ENCODE data around the gene BBS4.
A peak's percentile ranks its signal among the peaks of the same experiment; 100 is the strongest.
"Not testable (repeated sequence)": the region's sequence is repeated elsewhere in the genome, so short reads cannot be mapped to it uniquely, and the experiment has no call there.

Gene BBS4, protein sequence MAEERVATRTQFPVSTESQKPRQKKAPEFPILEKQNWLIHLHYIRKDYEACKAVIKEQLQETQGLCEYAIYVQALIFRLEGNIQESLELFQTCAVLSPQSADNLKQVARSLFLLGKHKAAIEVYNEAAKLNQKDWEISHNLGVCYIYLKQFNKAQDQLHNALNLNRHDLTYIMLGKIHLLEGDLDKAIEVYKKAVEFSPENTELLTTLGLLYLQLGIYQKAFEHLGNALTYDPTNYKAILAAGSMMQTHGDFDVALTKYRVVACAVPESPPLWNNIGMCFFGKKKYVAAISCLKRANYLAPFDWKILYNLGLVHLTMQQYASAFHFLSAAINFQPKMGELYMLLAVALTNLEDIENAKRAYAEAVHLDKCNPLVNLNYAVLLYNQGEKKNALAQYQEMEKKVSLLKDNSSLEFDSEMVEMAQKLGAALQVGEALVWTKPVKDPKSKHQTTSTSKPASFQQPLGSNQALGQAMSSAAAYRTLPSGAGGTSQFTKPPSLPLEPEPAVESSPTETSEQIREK

GRCh38 chr15:72685925-72686794, at the start of gene BBS4, which contains the start of gene HIGD2B:
BBS4 (plus strand) TSS chr15:72686207; CDS start chr15:72686228, 21 bp downstream.
HIGD2B (minus strand) TSS chr15:72686182; CDS start chr15:72676374, 9,808 bp downstream.
- peak; percentile 95 for FAIRE-seq
- peak; percentile 92 for DNase-seq (ENCODE audit: insufficient read length, low spot score)

DNA sequence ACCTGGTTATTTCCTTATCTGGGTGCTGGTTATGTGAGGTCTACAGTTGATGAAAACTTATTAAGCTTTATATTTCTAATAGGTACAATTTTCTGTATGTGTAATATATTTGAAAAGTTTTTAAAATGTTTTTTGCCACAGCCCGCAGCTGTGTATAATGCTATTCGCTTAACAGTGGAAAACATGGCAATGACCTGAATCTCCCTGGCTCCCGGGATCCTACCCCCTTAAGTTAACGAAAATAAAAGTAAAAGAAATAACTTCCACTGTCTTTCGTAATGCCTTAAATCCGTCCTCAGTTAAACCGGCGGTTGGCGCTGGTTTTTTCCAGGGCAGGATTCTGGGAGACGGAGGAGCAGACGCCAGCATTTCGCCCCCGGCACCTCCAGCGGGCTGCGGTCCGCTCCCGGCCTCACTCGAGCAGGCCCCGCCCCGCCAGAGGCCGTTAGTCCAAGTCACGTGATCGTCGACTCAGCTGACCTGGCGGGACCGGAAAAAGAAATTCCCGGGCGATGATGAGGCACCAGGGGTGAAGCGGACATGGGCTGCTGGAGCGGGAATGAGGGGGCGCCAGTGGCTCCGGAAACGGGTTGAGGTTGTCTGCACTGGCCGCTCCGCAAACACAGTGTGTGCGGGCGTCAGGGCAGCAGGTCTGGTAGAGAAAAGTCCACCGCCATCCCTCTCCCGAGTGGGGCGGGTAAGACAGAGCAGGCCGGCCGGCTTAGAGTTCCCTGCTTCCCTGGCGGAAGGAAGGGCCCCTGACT, 49.3 kb upstream of the BBS4 start:
- FAIRE-seq: peak; percentile 46
- not testable (repeated sequence) for DNase-seq (ENCODE audit: insufficient read length, low spot score)

GRCh38 chr15:72639759-72640483, 46.1 kb upstream of the BBS4 start:
- FAIRE-seq; DNase-seq (ENCODE audit: insufficient read length, low spot score): not testable (repeated sequence)

DNA sequence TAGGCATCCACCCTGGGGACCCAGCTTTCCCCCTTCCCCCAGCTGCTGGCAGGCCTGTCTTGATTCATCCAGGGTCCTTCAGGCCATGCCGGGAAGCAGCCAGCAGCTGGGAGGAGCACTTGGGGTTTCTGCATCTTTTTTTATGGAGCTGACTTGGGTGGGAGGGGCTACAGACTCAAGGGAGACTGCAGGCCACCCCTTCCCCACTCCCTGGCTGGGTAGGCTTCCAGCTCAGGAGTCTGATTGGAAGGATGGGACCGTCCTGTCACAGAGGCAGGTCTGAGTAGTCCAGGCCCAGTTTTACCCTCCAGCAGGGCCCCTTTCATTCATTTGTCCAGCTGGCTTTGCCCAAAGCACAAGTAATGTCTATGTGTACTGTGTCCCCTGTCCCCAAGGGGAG, 43.7 kb upstream of the BBS4 start:
- DNase-seq (ENCODE audit: insufficient read length, low spot score); FAIRE-seq: not testable (repeated sequence)

GRCh38 chr15:72648631-72649253, 37.3 kb upstream of the BBS4 start:
- not testable (repeated sequence) for DNase-seq (ENCODE audit: insufficient read length, low spot score); FAIRE-seq

DNA sequence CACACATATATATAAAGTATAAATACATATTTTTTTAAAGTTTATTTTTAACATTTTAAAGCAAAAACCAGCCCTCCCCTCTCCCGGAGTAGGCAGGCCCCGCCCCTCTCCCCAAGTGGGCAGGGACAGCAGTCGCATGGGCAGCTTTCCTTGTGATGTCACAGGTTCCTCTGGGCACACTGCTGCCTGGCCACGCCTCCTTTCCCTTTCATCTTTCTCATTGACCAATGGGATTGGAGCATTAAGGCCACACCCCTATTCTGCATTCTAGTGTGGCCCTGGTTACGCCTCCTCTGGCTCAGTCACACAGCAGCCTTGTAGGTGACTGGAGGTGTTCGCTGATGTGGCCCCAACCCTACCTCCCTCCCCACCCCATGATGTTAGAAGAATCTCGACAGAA, 31.6 kb upstream of the BBS4 start, which contains the start of gene GOLGA6B:
GOLGA6B (plus strand) TSS at position 301 of the 400 bp plus-strand sequence; CDS start at position 342, 41 bp downstream.
- not testable (repeated sequence) for FAIRE-seq; DNase-seq (ENCODE audit: insufficient read length, low spot score)

- not testable (repeated sequence) for FAIRE-seq; DNase-seq (ENCODE audit: insufficient read length, low spot score)
These were observed 30.0 kb upstream of the BBS4 start for GRCh38 chr15:72656014-72656413.

- DNase-seq (ENCODE audit: insufficient read length, low spot score); FAIRE-seq: not testable (repeated sequence)
These were observed 24.9 kb upstream of the BBS4 start for GRCh38 chr15:72661081-72661480.

DNA sequence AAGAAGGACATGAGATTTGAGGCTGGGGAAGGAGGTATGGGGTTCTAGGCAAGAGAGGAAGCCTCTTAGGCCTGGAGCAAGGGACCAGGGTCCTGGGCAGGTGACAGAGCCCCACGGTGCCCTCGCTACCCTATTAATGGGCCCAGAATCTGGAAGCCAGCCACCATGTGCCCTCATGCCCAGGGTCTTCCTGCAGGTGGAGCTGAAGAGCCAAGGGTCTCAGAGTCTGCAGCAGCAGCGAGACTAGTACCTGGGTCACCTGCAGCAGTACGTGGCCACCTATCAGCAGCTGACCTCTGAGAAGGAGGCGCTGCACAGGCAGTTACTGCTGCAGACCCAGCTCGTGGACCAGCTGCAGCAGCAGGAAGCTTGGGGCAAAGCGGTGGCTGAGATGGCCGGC, 22.1 kb upstream of the BBS4 start:
- FAIRE-seq; DNase-seq (ENCODE audit: insufficient read length, low spot score): not testable (repeated sequence)

DNA sequence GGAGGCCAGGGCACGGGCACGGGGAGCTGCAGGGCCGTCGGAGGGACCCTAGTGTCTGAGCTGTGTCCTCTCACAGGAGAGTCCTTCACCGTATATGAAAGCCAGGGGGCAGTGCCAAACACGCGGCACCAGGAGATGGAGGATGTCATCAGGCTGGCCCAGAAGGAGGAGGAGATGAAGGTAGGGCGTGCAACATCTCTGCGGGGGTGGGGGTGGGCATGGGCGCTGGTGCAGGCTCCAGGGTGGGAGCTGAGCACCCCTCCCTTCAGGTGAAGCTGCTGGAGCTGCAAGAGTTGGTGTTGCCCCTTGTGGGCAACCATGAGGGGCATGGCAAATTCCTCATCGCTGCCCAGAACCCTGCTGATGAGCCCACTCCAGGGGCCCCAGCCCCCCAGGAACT, 20.3 kb upstream of the BBS4 start:
- DNase-seq (ENCODE audit: insufficient read length, low spot score); FAIRE-seq: not testable (repeated sequence)

GRCh38 chr15:72669803-72670202, 16.2 kb upstream of the BBS4 start:
- DNase-seq (ENCODE audit: insufficient read length, low spot score); FAIRE-seq: not testable (repeated sequence)

GRCh38 chr15:72670656-72671352, 15.2 kb upstream of the BBS4 start:
- DNase-seq (ENCODE audit: insufficient read length, low spot score) (peak; percentile 79), FAIRE-seq (peak; percentile 86)

- no peak for DNase-seq (ENCODE audit: insufficient read length, low spot score)
- FAIRE-seq: no peak
These were observed 14.5 kb upstream of the BBS4 start for GRCh38 chr15:72671525-72671924.

DNA sequence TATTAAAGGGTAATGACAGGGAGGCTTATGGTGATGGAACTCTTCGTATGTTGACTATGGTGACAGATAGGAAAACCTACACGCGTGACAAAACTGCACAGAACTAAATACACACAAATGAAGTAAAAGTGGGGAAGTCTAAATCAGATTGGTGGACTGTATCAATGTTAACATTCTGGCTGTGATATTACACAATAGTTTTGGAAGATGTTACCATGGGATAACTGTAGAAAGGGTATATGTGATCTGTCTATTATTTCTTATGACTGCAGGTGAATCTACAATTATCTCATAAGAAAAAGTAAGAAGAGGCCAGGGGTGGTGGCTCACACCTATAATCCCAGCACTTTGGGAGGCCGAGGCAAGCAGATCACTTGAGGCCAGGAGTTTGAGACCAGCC, 9.2 kb upstream of the BBS4 start:
- peak; percentile 20 for FAIRE-seq
- no peak for DNase-seq (ENCODE audit: insufficient read length, low spot score)

GRCh38 chr15:72680931-72681330, 5.1 kb upstream of the BBS4 start:
- FAIRE-seq: peak; percentile 48
- DNase-seq (ENCODE audit: insufficient read length, low spot score): no peak

DNA sequence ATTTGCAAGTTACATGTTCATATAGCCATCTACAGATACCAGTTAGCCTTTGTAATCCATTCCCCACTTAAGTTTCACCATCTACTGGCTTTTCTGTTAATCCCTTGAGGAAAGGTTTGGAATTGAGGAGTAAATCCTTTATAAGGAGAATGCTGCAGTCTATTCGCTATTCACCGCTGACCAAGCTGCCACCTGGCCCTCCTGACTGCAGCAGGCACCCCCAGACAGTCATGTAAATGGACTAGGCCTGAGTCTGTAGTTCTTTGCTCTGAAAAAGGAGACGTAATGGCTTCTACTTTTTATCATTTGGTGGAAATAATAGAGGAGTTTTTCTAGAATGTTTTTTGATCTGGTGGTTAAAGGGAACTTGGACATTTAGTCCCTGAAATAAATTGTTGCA, 3.2 kb upstream of the BBS4 start:
- DNase-seq (ENCODE audit: insufficient read length, low spot score): no peak
- no peak for FAIRE-seq

- FAIRE-seq: no peak
- no peak for DNase-seq (ENCODE audit: insufficient read length, low spot score)
These were observed 594 bp upstream of the BBS4 start for GRCh38 chr15:72685301-72685924.

DNA sequence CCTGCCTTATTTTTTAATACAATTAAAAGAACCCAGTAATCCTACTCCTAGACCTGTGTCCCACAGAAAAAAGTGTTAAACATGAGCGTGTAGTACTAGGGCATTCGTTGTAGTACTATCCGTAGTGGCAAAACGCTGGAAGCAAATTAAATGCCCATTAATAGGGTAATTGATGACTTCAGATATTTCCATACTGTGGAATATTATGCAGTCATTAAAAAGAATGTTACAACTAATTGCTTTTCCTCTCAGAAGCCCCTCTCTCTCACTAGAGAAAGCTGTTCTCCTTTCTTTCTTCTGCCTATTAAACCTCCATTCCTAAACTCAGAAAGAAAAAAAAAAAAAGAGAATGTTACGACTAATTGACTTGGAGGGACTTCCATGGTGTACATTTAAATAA, 2.7 kb downstream of the BBS4 start:
- DNase-seq (ENCODE audit: insufficient read length, low spot score) (no peak), FAIRE-seq (no peak)
